HAP-1 (cell line): Measurements from ENCODE around the gene MTA1.

Experiments used
- DNase-seq, 2 experiments: peaks; one replicate each; pipeline ENCODE4 v3.0.0-alpha.2; 2016 to 2020; ENCODE audit warnings: low spot score in 2 of 2
- H3K27me3 ChIP-seq: fragments of 250-450 bp; sonication (Bioruptor Pico); 2 replicates; pipeline ENCODE4 v1.5.1; 2020; ENCODE audit warnings: low read depth, mild to moderate bottlenecking, moderate library complexity
- H3K36me3 ChIP-seq: fragments of 250-450 bp; sonication (Bioruptor Pico); replicated peaks from 2 replicates; pipeline ENCODE4 v1.5.1; 2020; ENCODE audit warnings: mild to moderate bottlenecking
- H3K4me1 ChIP-seq: fragments of 250-450 bp; sonication (Bioruptor Pico); 2 replicates; pipeline ENCODE4 v1.5.1; 2020; ENCODE audit warnings: mild to moderate bottlenecking
- H3K4me3 ChIP-seq: fragments of 250-450 bp; sonication (Bioruptor Pico); 2 replicates; pipeline ENCODE4 v1.5.1; 2020; ENCODE audit warnings: mild to moderate bottlenecking, moderate library complexity
- H3K9me3 ChIP-seq: fragments of 250-450 bp; sonication (Bioruptor Pico); 2 replicates; pipeline ENCODE4 v1.5.1; 2020; ENCODE audit warnings: mild to moderate bottlenecking, moderate library complexity
- in situ Hi-C: fragments of 300-500 bp; cut with MboI; formaldehyde crosslinking; loops from 3 replicates; pipeline ENCODE4 v1.14.3; 2020; ENCODE audit warnings: low sequenced_read_pairs, inconsistent platforms, mixed read lengths

Gene MTA1

GRCh38 chr14:105420101-105420973, 710 bp downstream of the MTA1 start:
- DNase-seq = no peak
- Histone ChIP-seq H3K4me3 (peak overlapping the region; percentile 80), H3K36me3 (peaks cover 29% of the 10 kb centered on the region), H3K9me3 (no peaks in the 10 kb centered on the region), H3K4me1 (peaks cover 14% of the 10 kb centered on the region), H3K27me3 (no peaks in the 10 kb centered on the region)
- in situ Hi-C loops = no loop called here

- Histone ChIP-seq H3K4me1 (peaks cover 11% of the 10 kb centered on the region), H3K4me3 (peak overlapping the region; percentile 80), H3K27me3 (no peaks in the 10 kb centered on the region), H3K9me3 (no peaks in the 10 kb centered on the region), H3K36me3 (peaks cover 29% of the 10 kb centered on the region)
- no peak for DNase-seq
- in situ Hi-C loops = no loop called here
Measured at GRCh38 chr14:105420974-105421674, 1.5 kb downstream of the MTA1 start.

- H3K9me3 ChIP-seq = no peaks in the 10 kb centered on the region
- H3K4me1 ChIP-seq = peaks cover 11% of the 10 kb centered on the region
- in situ Hi-C loops = no loop called here
- no peak for DNase-seq
- no peaks in the 10 kb centered on the region for H3K27me3 ChIP-seq
- peaks cover 32% of the 10 kb centered on the region for H3K36me3 ChIP-seq
- H3K4me3 ChIP-seq = peak overlapping the region; percentile 80
Measured at GRCh38 chr14:105421723-105422615, 2.3 kb downstream of the MTA1 start.

- Histone ChIP-seq H3K36me3 (peaks cover 37% of the 10 kb centered on the region), H3K4me3 (no peak overlapping the region), H3K27me3 (no peaks in the 10 kb centered on the region), H3K4me1 (peaks cover 11% of the 10 kb centered on the region), H3K9me3 (no peaks in the 10 kb centered on the region)
- no peak for DNase-seq
- in situ Hi-C loops = no loop called here
Measured at GRCh38 chr14:105422695-105423487, 3.3 kb downstream of the MTA1 start.

GRCh38 chr14:105423488-105424195, 4.0 kb downstream of the MTA1 start:
- Histone ChIP-seq H3K36me3 (peaks cover 35% of the 10 kb centered on the region), H3K4me1 (peaks cover 11% of the 10 kb centered on the region), H3K27me3 (no peaks in the 10 kb centered on the region), H3K9me3 (no peaks in the 10 kb centered on the region), H3K4me3 (no peak overlapping the region)
- in situ Hi-C loops = no loop called here
- DNase-seq = no peak

GRCh38 chr14:105424861-105425260, 5.2 kb downstream of the MTA1 start:
- in situ Hi-C loops = no loop called here
- Histone ChIP-seq H3K4me3 (no peak overlapping the region), H3K9me3 (no peaks in the 10 kb centered on the region), H3K36me3 (peaks cover 35% of the 10 kb centered on the region), H3K4me1 (peaks cover 5% of the 10 kb centered on the region; the same call in 1 of the 2 replicates), H3K27me3 (no peaks in the 10 kb centered on the region)
- no peak for DNase-seq

- Histone ChIP-seq H3K36me3 (peaks cover 41% of the 10 kb centered on the region), H3K27me3 (no peaks in the 10 kb centered on the region), H3K4me3 (no peak overlapping the region), H3K4me1 (peaks cover 5% of the 10 kb centered on the region; the same call in 1 of the 2 replicates), H3K9me3 (no peaks in the 10 kb centered on the region)
- DNase-seq = no peak
- in situ Hi-C loops = no loop called here
Measured at GRCh38 chr14:105425823-105426247, 6.2 kb downstream of the MTA1 start.

GRCh38 chr14:105426416-105427130, 6.9 kb downstream of the MTA1 start:
- H3K27me3 ChIP-seq = no peaks in the 10 kb centered on the region
- H3K4me3 ChIP-seq = no peak overlapping the region
- DNase-seq = no peak
- H3K4me1 ChIP-seq = peaks cover 5% of the 10 kb centered on the region; the same call in 1 of the 2 replicates
- no peaks in the 10 kb centered on the region for H3K9me3 ChIP-seq
- peaks cover 42% of the 10 kb centered on the region for H3K36me3 ChIP-seq
- in situ Hi-C loops = no loop called here

GRCh38 chr14:105427412-105427811, 7.8 kb downstream of the MTA1 start:
- Histone ChIP-seq H3K4me1 (peaks cover 2% of the 10 kb centered on the region; the same call in 1 of the 2 replicates), H3K36me3 (peaks cover 35% of the 10 kb centered on the region)
- in situ Hi-C loops = no loop called here

GRCh38 chr14:105427936-105428485, 8.4 kb downstream of the MTA1 start:
- Histone ChIP-seq H3K4me3 (no peak overlapping the region), H3K27me3 (no peaks in the 10 kb centered on the region), H3K36me3 (peaks cover 30% of the 10 kb centered on the region), H3K4me1 (no peaks in the 10 kb centered on the region), H3K9me3 (no peaks in the 10 kb centered on the region)
- in situ Hi-C loops = no loop called here
- DNase-seq = no peak

More at GRCh38 chr14:105427412-105427811, 7.8 kb downstream of the MTA1 start:
- DNase-seq = no peak
- no peak overlapping the region for H3K4me3 ChIP-seq
- H3K9me3 ChIP-seq = no peaks in the 10 kb centered on the region
- H3K27me3 ChIP-seq = no peaks in the 10 kb centered on the region

- in situ Hi-C loops = no loop called here
- Histone ChIP-seq H3K27me3 (no peaks in the 10 kb centered on the region), H3K4me1 (no peaks in the 10 kb centered on the region), H3K36me3 (peaks cover 26% of the 10 kb centered on the region), H3K9me3 (no peaks in the 10 kb centered on the region), H3K4me3 (no peak overlapping the region)
- no peak for DNase-seq
Measured at GRCh38 chr14:105430042-105430441, 10.4 kb downstream of the MTA1 start.

- Histone ChIP-seq H3K27me3 (no peaks in the 10 kb centered on the region), H3K4me3 (no peak overlapping the region), H3K4me1 (no peaks in the 10 kb centered on the region), H3K36me3 (peaks cover 26% of the 10 kb centered on the region), H3K9me3 (no peaks in the 10 kb centered on the region)
- in situ Hi-C loops = no loop called here
- no peak for DNase-seq
Measured at GRCh38 chr14:105430565-105430964, 10.9 kb downstream of the MTA1 start.
